Stomach (tissue), 9 donors: Measurements from ENCODE around the gene RPL12. TPM values are rescaled to one million over a fixed set of nuclear protein-coding genes. Genes with fewer than 3 reads are reported as not detected.

Experiments
- DNase-seq, 2 donors: peaks; one replicate each; pipeline versions ENCODE4 v3.0.0 to v3.0.0-alpha.2; 2013 to 2019
- H3K27ac ChIP-seq, 5 donors: fragments of 200-600 bp in 4 of 5; sonication (generic) in 4 of 5; one replicate each; pipeline ENCODE4 v1.5.1; 2013 to 2019; ENCODE audit warnings: mild to moderate bottlenecking in 1 of 5, moderate library complexity in 1 of 5
- H3K27me3 ChIP-seq, 3 donors: fragments of 200-600 bp; sonication (generic); one replicate each; pipeline ENCODE4 v1.5.1; 2017 to 2019; ENCODE audit warnings: mixed run types in 1 of 3
- H3K36me3 ChIP-seq, 4 donors: fragments of 200-600 bp; sonication (generic); 1 replicate in 3 of 4; 2 replicates in 1 of 4; pipeline ENCODE4 v1.5.1; 2016 to 2019
- H3K4me1 ChIP-seq, 4 donors: fragments of 200-600 bp; sonication (generic); one replicate each; pipeline ENCODE4 v1.5.1; 2016 to 2019
- H3K4me3 ChIP-seq, 4 donors: fragments of 200-600 bp; sonication (generic) in 3 of 4; one replicate each; pipeline ENCODE4 v1.5.1; 2016 to 2019; ENCODE audit warnings: mild to moderate bottlenecking in 1 of 4
- H3K9me3 ChIP-seq, 4 donors: fragments of 200-600 bp; sonication (generic); one replicate each; pipeline ENCODE4 v1.5.1; 2016 to 2019
- EP300 ChIP-seq: sonication (generic); formaldehyde crosslinking; IDR thresholded peaks from one replicate; pipeline ENCODE4 v1.6.1; 2017; ENCODE audit warnings: antibody characterized with exemption
- POLR2A ChIP-seq, 4 donors: fragments of 450-650 bp; IDR thresholded peaks; one replicate each; pipeline ENCODE4 v1.6.1; 2016; ENCODE audit warnings: antibody characterized with exemption in 4 of 4, control low read depth in 2 of 4, mild to moderate bottlenecking in 1 of 4, moderate library complexity in 1 of 4
- POLR2AphosphoS5 ChIP-seq, 3 donors: sonication (generic); formaldehyde crosslinking; IDR thresholded peaks; one replicate each; pipeline ENCODE4 v1.6.1; 2016; ENCODE audit warnings: antibody characterized with exemption in 3 of 3
- WGBS, 5 donors: extraction: QIAGEN DNeasy Blood & Tissue Kit in 3 of 5; methylation state at CpG; one replicate each; pipeline versions ENCODE4 v1.1.5 to v1.1.7; 2013 to 2018; 5-methylcytosine and 5-hydroxymethylcytosine counted together
- intact Hi-C: fragments of 100-400 bp; cut with DNase I; formaldehyde crosslinking; loops from one replicate; pipeline ENCODE4 v1.15.1; 2023; ENCODE audit warnings: low total_unique reads
- polyA plus RNA-seq, 3 donors: library from polyadenylated mRNA; stranded (reverse); fragments of 200-250 nt; gene quantifications; one replicate each; pipeline ENCODE4 v1.2.3, GENCODE V29; 2013
- total RNA-seq, 5 donors: library from RNA; depleted of rRNA; stranded (reverse); fragments of >200 nt; gene quantifications; one replicate each; pipeline versions ENCODE4 v1.1.0 to v1.2.3, GENCODE V29; 2014 to 2016
- TF ChIP-seq, protein P1 (sequence below), 7 experiments: fragments of 450-650 bp in 4 of 7; fragments of 200-600 bp in 3 of 7; sonication (generic) in 3 of 7; IDR thresholded peaks; one replicate each; pipeline ENCODE4 v1.5.1; 2016 to 2019; ENCODE audit warnings: antibody characterized with exemption in 7 of 7, control low read depth in 2 of 7, mild to moderate bottlenecking in 1 of 7
- donor health status: healthy with polysubstance abuse.
- donor health status: Bipolar disorder and iron deficiency.
- donor health status: healthy.

The RPL12 gene
- total and polyA plus RNA-seq, 8 donors: 187 to 4,806 (median 1,566) TPM

DNA sequence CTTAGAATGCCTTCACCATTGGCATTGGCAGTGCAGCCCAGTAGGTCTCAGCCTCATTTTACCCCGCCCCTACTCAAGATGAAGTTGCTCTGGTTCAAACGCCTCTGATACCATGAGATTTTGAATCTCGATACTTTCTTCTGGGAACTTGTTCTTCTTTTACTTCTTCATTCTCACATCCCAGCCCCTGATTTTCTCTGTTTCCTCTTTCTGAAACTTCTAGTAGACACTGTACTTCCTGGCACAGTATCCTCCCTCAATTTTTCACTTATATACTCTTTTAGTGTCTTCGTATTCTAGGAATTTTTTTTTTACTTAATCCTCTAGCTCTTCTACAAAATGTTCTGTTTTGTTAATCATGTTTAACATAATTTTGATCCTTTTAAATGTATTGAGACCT, 40.1 kb downstream of the RPL12 start:
- no peak for DNase-seq
- intact Hi-C loops: loop anchor here (10.0 kb wide), 1 partner anchor 186 kb away; no protein-coding TSS in a partner anchor
- 78 to 90% (median 84%) methylated on average over 4 of the region's 4 CpGs for WGBS, 5 donors
- H3K27ac ChIP-seq: no peak overlapping the region
- no peak overlapping the region for H3K4me3 ChIP-seq
- peaks cover 0 to 24% (median 8%) of the 10 kb centered on the region in 4 donors for H3K36me3 ChIP-seq
- TF ChIP-seq POLR2A (IDR thresholded peaks at IDR 0.05) (no peak), EP300 (no peak), POLR2AphosphoS5 (IDR thresholded peaks at IDR 0.05) (no peak)
- TF ChIP-seq, protein P1, sequence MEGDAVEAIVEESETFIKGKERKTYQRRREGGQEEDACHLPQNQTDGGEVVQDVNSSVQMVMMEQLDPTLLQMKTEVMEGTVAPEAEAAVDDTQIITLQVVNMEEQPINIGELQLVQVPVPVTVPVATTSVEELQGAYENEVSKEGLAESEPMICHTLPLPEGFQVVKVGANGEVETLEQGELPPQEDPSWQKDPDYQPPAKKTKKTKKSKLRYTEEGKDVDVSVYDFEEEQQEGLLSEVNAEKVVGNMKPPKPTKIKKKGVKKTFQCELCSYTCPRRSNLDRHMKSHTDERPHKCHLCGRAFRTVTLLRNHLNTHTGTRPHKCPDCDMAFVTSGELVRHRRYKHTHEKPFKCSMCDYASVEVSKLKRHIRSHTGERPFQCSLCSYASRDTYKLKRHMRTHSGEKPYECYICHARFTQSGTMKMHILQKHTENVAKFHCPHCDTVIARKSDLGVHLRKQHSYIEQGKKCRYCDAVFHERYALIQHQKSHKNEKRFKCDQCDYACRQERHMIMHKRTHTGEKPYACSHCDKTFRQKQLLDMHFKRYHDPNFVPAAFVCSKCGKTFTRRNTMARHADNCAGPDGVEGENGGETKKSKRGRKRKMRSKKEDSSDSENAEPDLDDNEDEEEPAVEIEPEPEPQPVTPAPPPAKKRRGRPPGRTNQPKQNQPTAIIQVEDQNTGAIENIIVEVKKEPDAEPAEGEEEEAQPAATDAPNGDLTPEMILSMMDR (IDR thresholded peaks at IDR 0.05): no peak
- H3K27me3 ChIP-seq: no peaks in the 10 kb centered on the region
- no peaks in the 10 kb centered on the region for H3K9me3 ChIP-seq
- H3K4me1 ChIP-seq: peaks cover 5 to 32% (median 10%) of the 10 kb centered on the region in 4 donors

DNA sequence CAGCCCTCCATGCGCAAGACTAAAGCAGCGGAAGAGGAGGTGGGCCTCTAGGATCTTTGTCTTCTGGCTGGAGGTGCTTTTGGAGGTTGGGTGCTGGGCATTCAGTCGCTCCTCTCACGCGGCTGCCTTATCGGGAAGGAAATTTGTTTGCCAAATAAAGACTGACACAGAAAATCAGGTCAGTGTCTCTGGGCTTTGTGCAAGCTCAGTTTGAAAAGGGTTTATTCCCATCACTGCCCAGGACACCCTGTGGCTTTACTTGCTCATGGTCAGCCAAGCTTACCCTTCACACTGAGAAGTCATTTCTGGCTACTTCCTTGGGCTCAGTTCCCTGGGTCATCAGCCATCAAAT, 43.7 kb downstream of the RPL12 start:
- TF ChIP-seq, protein P1 (IDR thresholded peaks at IDR 0.05): no peak
- TF ChIP-seq POLR2A (IDR thresholded peaks at IDR 0.05): no peak
- no peak for TF ChIP-seq POLR2AphosphoS5 (IDR thresholded peaks at IDR 0.05)
- TF ChIP-seq EP300: no peak
- no peak for DNase-seq
- Histone ChIP-seq H3K27me3 (no peaks in the 10 kb centered on the region), H3K4me1 (peaks cover 0 to 22% (median 10%) of the 10 kb centered on the region in 4 donors), H3K36me3 (peaks cover 25 to 61% (median 41%) of the 10 kb centered on the region in 4 donors), H3K9me3 (no peaks in the 10 kb centered on the region), H3K27ac (peak overlapping the region in 1 of 5 donors; percentile 33), H3K4me3 (no peak overlapping the region)
- WGBS, 5 donors: 42 to 82% (median 48%) methylated on average over 4 to 6 of the region's 6 CpGs
- intact Hi-C loops: no loop called here

DNA sequence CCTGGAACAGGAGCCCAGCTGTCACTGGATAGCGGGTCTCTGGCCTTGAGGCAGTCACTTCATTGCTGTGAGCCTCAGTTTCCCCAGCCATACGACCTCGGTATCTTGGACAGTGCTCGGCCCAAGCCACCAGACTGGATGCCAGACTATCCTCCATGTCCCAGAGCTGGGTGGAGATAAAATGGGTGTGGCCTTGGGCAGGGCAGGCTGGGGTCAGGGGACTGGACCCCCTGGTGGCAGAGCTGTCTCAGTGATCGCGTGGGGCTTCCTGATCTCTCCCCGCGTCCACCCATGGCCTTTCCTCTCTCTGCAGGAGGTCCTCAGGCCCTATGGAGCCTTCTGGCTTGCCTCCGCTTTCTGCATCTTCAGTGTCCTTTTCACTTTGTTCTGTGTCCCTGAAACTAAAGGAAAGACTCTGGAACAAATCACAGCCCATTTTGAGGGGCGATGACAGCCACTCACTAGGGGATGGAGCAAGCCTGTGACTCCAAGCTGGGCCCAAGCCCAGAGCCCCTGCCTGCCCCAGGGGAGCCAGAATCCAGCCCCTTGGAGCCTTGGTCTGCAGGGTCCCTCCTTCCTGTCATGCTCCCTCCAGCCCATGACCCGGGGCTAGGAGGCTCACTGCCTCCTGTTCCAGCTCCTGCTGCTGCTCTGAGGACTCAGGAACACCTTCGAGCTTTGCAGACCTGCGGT, 44.3 kb downstream of the RPL12 start:
- Histone ChIP-seq H3K9me3 (no peaks in the 10 kb centered on the region), H3K36me3 (peaks cover 25 to 66% (median 45%) of the 10 kb centered on the region in 4 donors), H3K27me3 (no peaks in the 10 kb centered on the region), H3K4me1 (peaks cover 0 to 22% (median 10%) of the 10 kb centered on the region in 4 donors), H3K4me3 (no peak overlapping the region), H3K27ac (peak overlapping the region in 1 of 5 donors; percentile 33)
- intact Hi-C loops: no loop called here
- no peak for DNase-seq
- no peak for TF ChIP-seq POLR2A (IDR thresholded peaks at IDR 0.05)
- TF ChIP-seq, protein P1 (IDR thresholded peaks at IDR 0.05): no peak
- no peak for TF ChIP-seq POLR2AphosphoS5 (IDR thresholded peaks at IDR 0.05)
- TF ChIP-seq EP300: no peak
- WGBS, 5 donors: 73 to 83% (median 82%) methylated on average over 11 to 13 of the region's 13 CpGs

DNA sequence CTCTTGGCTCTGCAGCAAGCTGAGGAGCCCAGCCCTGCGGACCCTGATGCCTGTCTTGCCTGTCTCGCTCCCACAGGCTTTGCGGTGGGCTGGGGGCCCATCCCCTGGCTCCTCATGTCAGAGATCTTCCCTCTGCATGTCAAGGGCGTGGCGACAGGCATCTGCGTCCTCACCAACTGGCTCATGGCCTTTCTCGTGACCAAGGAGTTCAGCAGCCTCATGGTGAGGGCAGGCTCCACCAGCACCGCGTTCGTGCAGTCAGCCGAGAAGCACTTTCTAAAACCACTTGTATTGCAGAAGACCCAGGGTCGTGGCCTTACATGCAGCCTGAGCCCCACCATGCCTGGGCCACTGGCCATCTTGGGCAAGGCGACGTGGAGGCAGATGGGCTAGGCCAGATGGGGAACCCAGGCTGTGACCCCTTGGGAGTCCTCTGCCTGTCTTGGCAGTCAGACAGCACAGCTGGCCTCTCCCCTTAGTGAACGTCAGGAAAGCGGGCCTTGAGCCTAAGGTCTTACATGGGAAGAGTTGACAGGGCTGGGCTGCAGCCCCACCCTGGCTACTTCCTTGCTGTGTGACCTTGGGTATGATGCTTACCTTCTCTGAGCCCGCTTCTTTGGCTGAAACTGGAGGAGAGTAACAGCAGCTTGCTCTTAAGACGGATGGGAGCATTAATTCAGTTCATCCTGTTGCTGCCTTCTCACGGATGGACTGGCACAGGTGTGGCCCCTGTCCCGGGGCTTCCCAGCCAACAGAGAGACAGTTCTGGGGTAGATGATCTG, 45.7 kb downstream of the RPL12 start:
- intact Hi-C loops: no loop called here
- TF ChIP-seq POLR2AphosphoS5 (IDR thresholded peaks at IDR 0.05) (no peak), POLR2A (IDR thresholded peaks at IDR 0.05) (no peak), EP300 (no peak)
- TF ChIP-seq, protein P1 (IDR thresholded peaks at IDR 0.05): no peak

More for the DNA sequence above, 45.7 kb downstream of the RPL12 start:
- Histone ChIP-seq H3K27ac (no peak overlapping the region), H3K27me3 (no peaks in the 10 kb centered on the region), H3K36me3 (peaks cover 36 to 80% (median 58%) of the 10 kb centered on the region in 4 donors), H3K4me1 (peaks cover 0 to 35% (median 10%) of the 10 kb centered on the region in 4 donors), H3K9me3 (no peaks in the 10 kb centered on the region), H3K4me3 (no peak overlapping the region)
- WGBS, 5 donors: 89 to 95% (median 93%) methylated on average over 13 to 20 of the region's 20 CpGs
- no peak for DNase-seq
